Left hindlimb (tissue), 1 donor: ENCODE data around the gene ZSCAN10.
"Not testable (repeated sequence)": the region's sequence is repeated elsewhere in the genome, so short reads cannot be mapped to it uniquely, and the experiment has no call there.

Experiments used
- DNase-seq: peaks from one replicate; pipeline ENCODE4 v3.0.0-alpha.2; 2018

Gene ZSCAN10

DNA sequence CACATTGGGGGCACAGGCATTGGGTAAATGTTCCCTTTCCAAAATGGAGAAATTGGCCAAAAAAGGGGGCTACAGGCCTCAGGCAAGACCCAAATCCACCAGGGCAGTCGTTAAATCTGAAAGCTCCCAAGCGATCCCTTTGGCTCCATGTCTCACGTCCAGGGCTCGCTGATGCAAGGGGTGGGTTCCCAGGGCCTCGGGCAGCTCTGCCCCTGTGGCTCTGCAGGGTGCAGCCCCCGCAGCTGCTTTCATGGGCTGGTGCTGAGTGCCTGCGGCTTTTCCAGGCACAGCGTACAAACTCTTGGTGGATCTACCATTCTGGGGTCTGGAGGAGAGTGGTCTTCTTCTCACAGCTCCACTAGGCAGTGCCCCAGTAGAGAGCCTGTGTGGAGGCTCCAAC is 15.7 kb downstream of the ZSCAN10 start:
- DNase-seq: not testable (repeated sequence)

DNA sequence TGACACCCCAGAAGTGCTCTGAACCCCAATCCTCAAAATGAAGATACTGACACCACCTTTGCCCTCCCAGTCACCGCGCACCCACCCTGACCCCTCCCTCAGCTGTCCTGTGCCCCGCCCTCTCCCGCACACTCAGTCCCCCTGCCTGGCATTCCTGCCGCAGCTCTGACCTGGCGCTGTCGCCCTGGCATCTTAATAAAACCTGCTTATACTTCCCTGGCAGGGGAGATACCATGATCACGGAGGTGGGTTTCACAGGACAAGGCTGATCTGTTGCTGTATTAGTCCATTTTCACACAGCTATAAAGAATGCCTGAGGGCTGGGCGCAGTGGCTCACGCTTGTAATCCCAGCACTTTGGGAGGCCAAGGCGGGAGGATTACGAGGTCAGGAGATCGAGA is 17.1 kb downstream of the ZSCAN10 start:
- DNase-seq: not testable (repeated sequence)

DNA sequence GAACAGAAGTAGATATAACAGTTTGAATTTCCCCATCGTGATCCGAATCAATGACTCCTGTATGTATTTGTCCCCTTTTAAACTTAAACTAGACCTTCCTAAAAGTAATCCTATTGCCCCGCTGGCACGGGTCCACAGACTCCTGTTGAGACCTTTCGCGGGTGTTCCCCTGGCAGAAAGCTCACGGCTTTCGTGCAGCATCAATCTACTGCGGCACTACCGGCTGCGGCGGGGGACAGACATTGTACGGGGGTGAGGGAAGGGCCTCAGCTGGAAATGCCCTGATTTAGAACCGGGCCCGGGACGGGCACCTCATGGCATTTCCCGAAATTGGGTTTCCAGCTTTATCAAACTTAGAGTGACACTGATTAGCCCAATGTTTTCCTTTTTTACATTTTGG is 19.1 kb downstream of the ZSCAN10 start:
- no peak for DNase-seq

- DNase-seq: no peak
Observed at GRCh38 chr16:3076577-3076976, 22.5 kb downstream of the ZSCAN10 start.

DNA sequence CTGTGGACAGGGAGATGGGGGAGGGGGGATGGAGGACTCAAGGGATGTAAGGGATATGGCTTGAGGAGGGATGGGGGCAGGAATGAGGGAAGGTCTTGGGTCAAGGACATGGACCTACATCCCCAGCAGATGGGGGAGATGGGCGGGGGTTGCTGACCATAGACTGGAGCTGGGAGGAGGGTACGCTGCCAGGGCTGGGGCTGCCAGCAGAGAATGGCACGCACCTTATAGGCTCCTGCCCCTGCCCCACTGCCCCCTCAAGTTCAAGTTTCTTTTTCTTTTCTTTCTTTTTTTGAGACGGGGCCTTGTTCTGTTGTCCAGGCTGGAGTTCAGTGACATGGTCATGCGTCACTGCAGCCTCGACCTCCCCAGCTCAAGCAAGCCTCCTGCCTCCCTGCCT is 23.1 kb downstream of the ZSCAN10 start:
- not testable (repeated sequence) for DNase-seq

GRCh38 chr16:3075523-3075915 is 23.6 kb downstream of the ZSCAN10 start:
- no peak for DNase-seq

- no peak for DNase-seq
Observed at GRCh38 chr16:3074860-3075522, 24.1 kb downstream of the ZSCAN10 start.

GRCh38 chr16:3073448-3073847 is 25.6 kb downstream of the ZSCAN10 start:
- no peak for DNase-seq

DNA sequence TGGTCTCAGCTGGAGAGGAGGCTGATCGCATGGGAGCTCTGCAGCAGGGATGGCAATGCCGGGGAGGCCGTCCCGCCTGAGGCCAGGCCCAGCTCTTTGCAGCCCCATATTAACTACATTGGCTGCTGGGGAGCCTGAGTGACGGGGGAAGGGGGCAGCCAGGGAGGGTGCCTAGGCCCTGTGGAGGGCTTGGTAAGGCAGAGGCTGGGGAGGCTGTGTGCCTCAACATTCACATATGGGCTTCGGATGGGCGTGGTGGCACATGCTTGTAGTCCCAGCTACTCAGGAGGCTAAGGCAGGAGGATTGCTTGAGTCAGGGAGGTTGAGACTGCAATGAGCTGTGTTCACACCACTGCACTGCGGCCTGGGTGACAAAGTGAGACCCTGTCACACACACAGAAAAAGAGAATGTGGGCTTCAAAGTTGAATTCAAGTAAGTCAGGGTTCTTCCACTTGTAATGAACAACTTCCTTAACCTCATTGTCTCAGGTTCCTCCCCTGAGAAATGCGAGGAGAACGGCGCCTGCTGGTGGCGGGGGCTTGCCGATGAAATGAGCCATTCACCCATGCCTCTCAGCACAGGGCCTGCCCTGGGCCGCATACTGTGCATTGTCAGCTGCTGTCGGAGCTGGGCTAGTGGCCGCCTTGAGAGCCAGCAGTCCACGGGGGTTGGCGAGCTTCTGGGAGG is 26.4 kb downstream of the ZSCAN10 start:
- DNase-seq: not testable (repeated sequence)

DNA sequence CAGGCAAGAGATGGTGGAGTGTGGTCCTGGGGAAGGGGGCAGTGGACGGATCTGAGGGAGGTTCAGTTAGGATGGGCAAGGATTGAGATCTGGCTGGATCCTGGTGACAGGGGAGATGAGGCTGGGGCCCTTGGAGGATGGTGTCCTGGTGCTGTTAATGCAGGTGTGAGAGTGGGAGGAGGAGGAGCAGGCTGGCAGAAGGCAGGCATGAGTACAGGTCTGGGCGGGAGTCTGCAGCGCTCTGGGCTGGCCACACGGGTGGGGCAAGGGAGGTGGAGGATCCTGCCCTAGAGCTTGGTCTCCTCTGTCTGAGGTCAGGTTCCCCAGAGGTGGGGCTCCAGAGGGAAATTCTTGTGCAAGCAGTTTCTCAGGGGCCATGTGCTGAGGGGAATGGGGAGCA is 26.9 kb downstream of the ZSCAN10 start:
- not testable (repeated sequence) for DNase-seq

- DNase-seq: no peak
Observed at GRCh38 chr16:3071655-3072054, 27.4 kb downstream of the ZSCAN10 start.

DNA sequence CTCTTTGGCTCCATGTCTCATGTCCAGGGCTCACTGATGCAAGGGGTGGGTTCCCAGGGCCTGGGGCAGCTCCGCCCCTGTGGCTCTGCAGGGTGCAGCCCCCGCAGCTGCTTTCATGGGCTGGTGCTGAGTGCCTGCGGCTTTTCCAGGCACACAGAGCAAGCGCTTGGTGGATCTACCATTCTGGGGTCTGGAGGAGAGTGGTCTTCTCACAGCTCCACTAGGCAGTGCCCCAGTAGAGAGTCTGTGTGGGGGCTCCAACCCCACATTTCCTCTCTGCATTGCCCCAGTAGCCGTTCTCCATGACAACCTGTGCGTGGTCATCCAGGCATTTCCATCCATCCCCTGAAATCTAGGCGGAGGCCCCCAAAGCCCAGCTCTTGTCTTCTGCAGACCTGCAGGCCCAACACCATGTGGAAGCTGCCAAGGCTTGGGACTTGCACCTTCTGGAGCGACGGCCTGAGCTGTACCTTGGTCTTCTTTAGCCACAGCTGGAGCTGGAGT is 28.4 kb downstream of the ZSCAN10 start:
- DNase-seq: no peak

DNA sequence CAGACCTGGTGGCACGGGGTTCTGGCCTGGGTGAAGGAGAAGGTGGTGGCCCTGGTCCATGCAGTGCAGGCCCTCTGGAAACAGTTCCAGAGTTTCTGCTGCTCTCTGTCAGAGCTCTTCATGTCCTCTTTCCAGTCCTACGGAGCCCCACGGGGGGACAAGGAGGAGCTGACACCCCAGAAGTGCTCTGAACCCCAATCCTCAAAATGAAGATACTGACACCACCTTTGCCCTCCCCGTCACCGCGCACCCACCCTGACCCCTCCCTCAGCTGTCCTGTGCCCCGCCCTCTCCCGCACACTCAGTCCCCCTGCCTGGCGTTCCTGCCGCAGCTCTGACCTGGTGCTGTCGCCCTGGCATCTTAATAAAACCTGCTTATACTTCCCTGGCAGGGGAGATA is 29.9 kb downstream of the ZSCAN10 start:
- not testable (repeated sequence) for DNase-seq

- no peak for DNase-seq
Observed at GRCh38 chr16:3068487-3068886, 30.6 kb downstream of the ZSCAN10 start.

DNA sequence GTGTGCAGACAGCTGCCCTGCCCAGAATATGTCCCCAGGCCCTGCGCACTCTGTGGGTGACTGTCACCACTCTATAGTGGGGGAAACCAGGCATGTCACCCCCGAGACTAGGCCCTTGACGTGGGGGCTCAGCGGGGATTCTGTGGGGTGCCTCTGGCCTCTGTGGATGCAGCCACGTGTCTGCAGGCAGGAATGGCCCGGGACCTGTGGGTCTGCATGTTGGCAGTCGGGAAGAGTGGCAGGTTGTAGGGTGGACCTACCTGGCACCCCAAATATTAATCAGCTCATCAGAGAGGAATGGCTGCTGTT is 32.7 kb downstream of the ZSCAN10 start:
- DNase-seq: no peak

- DNase-seq: no peak
Observed at GRCh38 chr16:3065742-3066439, 33.2 kb downstream of the ZSCAN10 start.

GRCh38 chr16:3065069-3065741 is 33.9 kb downstream of the ZSCAN10 start, which contains the start of gene IL32:
Gene IL32, plus strand, starts transcription at chr16:3065640. Its CDS starts 172 bp downstream, at chr16:3065812.
- DNase-seq: peak; percentile 77

DNA sequence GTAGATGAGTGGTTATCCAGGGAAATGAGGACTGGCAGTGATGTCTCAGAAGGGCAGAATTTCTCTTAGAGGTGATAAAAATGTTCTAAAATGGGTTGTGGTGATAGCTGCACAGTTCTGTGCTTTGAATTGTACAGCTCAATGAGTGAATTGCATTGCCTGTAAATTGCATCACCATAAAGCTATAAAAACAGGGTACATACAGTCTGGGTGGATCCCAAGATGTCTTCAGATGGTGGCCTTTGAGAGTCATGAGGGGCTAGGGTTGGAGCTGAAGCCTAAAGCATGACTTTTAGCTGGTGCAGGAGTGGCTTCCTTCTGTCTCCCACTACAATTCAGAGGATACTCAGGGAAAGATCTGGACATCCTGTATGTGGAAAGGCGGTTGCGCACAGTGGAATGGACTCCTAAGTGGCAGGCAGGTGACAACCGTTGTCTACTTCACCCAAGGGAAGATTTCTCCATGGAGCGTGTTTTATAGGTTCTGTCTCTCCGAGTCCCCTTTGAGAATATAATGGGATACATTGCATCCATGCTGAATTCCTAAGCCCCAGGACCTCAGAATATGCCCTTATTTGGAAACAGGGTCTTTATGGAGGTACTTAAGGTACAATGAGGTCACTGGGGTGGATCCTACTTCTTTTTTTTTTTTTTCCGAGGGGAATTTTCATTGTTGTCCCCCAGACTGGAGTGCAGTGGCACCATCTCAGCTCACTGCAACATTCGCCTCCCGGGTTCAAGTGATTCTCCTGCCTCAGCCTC is 35.3 kb downstream of the ZSCAN10 start:
- no peak for DNase-seq

DNA sequence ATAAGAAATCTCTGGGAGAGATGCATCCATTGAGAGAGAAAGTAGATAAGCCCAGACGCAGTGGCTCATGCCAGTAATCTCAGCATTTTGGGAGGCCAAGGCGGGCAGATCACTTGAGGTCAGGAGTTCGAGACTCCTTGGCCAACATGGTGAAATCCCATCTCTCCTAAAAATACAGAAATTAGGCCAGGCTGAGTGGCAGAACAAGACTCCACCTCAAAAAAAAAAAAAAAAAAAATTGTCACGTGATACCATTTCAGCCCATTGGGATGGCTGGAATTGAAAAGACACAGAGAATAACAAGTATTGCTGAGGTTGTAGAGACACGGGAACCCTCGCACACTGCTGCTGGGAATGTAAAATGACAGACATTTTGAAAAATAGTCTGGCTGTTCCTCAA is 36.5 kb downstream of the ZSCAN10 start:
- DNase-seq: no peak

DNA sequence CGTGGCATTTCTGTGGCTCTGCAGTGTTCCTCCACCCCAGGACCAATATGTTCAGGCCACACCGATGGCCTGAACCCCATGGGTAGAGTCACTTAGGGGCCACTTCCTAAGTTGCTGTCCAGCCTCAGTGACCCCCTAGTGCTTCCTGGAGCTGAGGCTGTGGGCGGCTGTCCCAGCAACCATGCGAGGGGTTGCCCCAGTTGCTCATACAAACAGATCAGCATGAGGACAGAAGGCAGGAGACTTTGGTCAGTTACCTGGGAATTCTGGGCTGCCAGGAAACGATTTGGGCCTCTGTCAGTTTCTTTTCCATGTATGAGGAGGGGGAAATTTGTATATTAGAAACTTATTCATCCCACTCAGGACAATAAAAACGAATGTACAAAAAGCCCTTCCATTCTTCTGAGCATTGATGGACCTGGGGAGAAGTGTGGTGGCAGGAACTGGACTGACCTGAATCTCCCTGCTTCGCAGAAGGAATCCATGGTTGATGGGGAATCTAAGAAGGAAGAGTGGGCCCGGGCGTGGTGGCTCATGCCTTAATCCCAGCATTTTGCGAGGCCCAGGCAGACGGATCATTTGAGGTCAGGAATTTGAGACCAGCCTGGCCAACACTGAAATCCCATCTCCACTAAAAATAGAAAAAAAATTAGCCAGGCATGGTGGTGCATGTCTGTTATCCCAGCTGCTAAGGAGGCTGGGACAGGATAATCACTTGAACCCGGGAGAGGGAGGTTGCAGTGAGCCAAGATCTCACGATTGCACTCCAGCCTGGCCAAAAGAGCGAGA is 38.6 kb downstream of the ZSCAN10 start:
- DNase-seq: no peak

GRCh38 chr16:3059723-3060242 is 39.3 kb downstream of the ZSCAN10 start:
- DNase-seq: no peak
